ENCODE data around the gene KRTAP10-4.
"Not testable (repeated sequence)": the region's sequence is repeated elsewhere in the genome, so short reads cannot be mapped to it uniquely, and the experiment has no call there.

Gene KRTAP10-4

GRCh38 chr21:44547656-44548331 is 25.7 kb upstream of the KRTAP10-4 start:
- peaks cover 6 to 9% of the 10 kb centered on the region in 2 donors for H3K4me1 Mint-ChIP-seq
- H3K36me3 Mint-ChIP-seq, result peaks cover 12 to 14% of the 10 kb centered on the region in 2 donors
- ATAC-seq (replicated peaks) (no peak), DNase-seq (no peak)
- H3K4me3 Mint-ChIP-seq, result peak overlapping the region in 1 of 2 donors; percentile 23
- H3K27ac Mint-ChIP-seq, result no peak overlapping the region
- peaks cover 51% of the 10 kb centered on the region in 2 donors for H3K27me3 Mint-ChIP-seq
- peaks cover 13 to 22% of the 10 kb centered on the region in 2 donors for H3K9me3 Mint-ChIP-seq

GRCh38 chr21:44548381-44548780 is 25.1 kb upstream of the KRTAP10-4 start:
- peaks cover 55 to 56% of the 10 kb centered on the region in 2 donors for H3K27me3 Mint-ChIP-seq
- peaks cover 12 to 14% of the 10 kb centered on the region in 2 donors for H3K36me3 Mint-ChIP-seq
- ATAC-seq (replicated peaks) (no peak), DNase-seq (no peak)
- peaks cover 6 to 9% of the 10 kb centered on the region in 2 donors for H3K4me1 Mint-ChIP-seq
- no peak overlapping the region for H3K4me3 Mint-ChIP-seq
- H3K9me3 Mint-ChIP-seq, result peaks cover 13 to 22% of the 10 kb centered on the region in 2 donors
- H3K27ac Mint-ChIP-seq, result no peak overlapping the region

GRCh38 chr21:44548922-44549321 is 24.6 kb upstream of the KRTAP10-4 start:
- H3K9me3 Mint-ChIP-seq, result peaks cover 14 to 22% of the 10 kb centered on the region in 2 donors
- peaks cover 57 to 59% of the 10 kb centered on the region in 2 donors for H3K27me3 Mint-ChIP-seq
- H3K27ac Mint-ChIP-seq, result no peak overlapping the region
- H3K4me3 Mint-ChIP-seq, result no peak overlapping the region
- no peak for ATAC-seq (replicated peaks)
- peaks cover 6 to 9% of the 10 kb centered on the region in 2 donors for H3K4me1 Mint-ChIP-seq
- no peak for DNase-seq
- H3K36me3 Mint-ChIP-seq, result peaks cover 12 to 14% of the 10 kb centered on the region in 2 donors

GRCh38 chr21:44549525-44550211 is 23.9 kb upstream of the KRTAP10-4 start:
- H3K36me3 Mint-ChIP-seq, result peaks cover 12 to 14% of the 10 kb centered on the region in 2 donors
- peaks cover 6 to 9% of the 10 kb centered on the region in 2 donors for H3K4me1 Mint-ChIP-seq
- peaks cover 15 to 22% of the 10 kb centered on the region in 2 donors for H3K9me3 Mint-ChIP-seq
- no peak for DNase-seq
- no peak for ATAC-seq (replicated peaks)
- H3K27me3 Mint-ChIP-seq, result peaks cover 57 to 66% of the 10 kb centered on the region in 2 donors
- H3K4me3 Mint-ChIP-seq, result no peak overlapping the region
- H3K27ac Mint-ChIP-seq, result no peak overlapping the region

- Mint-ChIP-seq H3K9me3 (peaks cover 15 to 22% of the 10 kb centered on the region in 2 donors), H3K27me3 (peaks cover 57 to 69% of the 10 kb centered on the region in 2 donors), H3K36me3 (peaks cover 12 to 14% of the 10 kb centered on the region in 2 donors)
- not testable (repeated sequence) for H3K27ac Mint-ChIP-seq; H3K4me3 Mint-ChIP-seq; H3K4me1 Mint-ChIP-seq; ATAC-seq (replicated peaks); DNase-seq
Observed at GRCh38 chr21:44550285-44550684, 23.2 kb upstream of the KRTAP10-4 start.

- Mint-ChIP-seq H3K36me3 (peaks cover 12 to 14% of the 10 kb centered on the region in 2 donors), H3K9me3 (peaks cover 15 to 17% of the 10 kb centered on the region in 2 donors), H3K4me3 (no peak overlapping the region), H3K27me3 (peaks cover 57 to 72% of the 10 kb centered on the region in 2 donors), H3K27ac (no peak overlapping the region), H3K4me1 (peaks cover 6 to 9% of the 10 kb centered on the region in 2 donors)
- ATAC-seq (replicated peaks) (no peak), DNase-seq (no peak)
Observed at GRCh38 chr21:44550807-44551206, 22.7 kb upstream of the KRTAP10-4 start.

- H3K4me3 Mint-ChIP-seq, result no peak within 1 kb of the TSS
- peaks cover 6 to 9% of the 10 kb centered on the region in 2 donors for H3K4me1 Mint-ChIP-seq
- DNase-seq, result no peak
- no peak within 1 kb of the TSS for H3K27ac Mint-ChIP-seq
- H3K9me3 Mint-ChIP-seq, result peaks cover 14 to 15% of the 10 kb centered on the region in 2 donors
- H3K36me3 Mint-ChIP-seq, result peaks cover 12 to 14% of the 10 kb centered on the region in 2 donors
- peaks cover 57 to 76% of the 10 kb centered on the region in 2 donors for H3K27me3 Mint-ChIP-seq
- ATAC-seq (replicated peaks), result no peak
Observed at GRCh38 chr21:44551340-44551961, 22.1 kb upstream of the KRTAP10-4 start, which contains the start of gene KRTAP10-2. Gene KRTAP10-2 (minus strand): TSS chr21:44551505. CDS start chr21:44551458, 47 bp downstream.

- ATAC-seq (replicated peaks), result no peak
- Mint-ChIP-seq H3K4me3 (no peak overlapping the region), H3K27ac (no peak overlapping the region)
Observed at GRCh38 chr21:44552136-44552535, 21.4 kb upstream of the KRTAP10-4 start.

GRCh38 chr21:44552681-44553080 is 20.8 kb upstream of the KRTAP10-4 start:
- ATAC-seq (replicated peaks) (no peak), DNase-seq (no peak)
- peaks cover 4 to 10% of the 10 kb centered on the region in 2 donors for H3K4me1 Mint-ChIP-seq
- H3K27me3 Mint-ChIP-seq, result peaks cover 58 to 75% of the 10 kb centered on the region in 2 donors
- no peak overlapping the region for H3K4me3 Mint-ChIP-seq
- H3K36me3 Mint-ChIP-seq, result peaks cover under 1 to 2% of the 10 kb centered on the region in 2 donors
- H3K9me3 Mint-ChIP-seq, result peaks cover 2 to 6% of the 10 kb centered on the region in 2 donors
- H3K27ac Mint-ChIP-seq, result no peak overlapping the region

More at GRCh38 chr21:44552136-44552535, 21.4 kb upstream of the KRTAP10-4 start:
- peaks cover 6 to 11% of the 10 kb centered on the region in 2 donors for H3K4me1 Mint-ChIP-seq
- peaks cover 60 to 76% of the 10 kb centered on the region in 2 donors for H3K27me3 Mint-ChIP-seq
- peaks cover 6 to 7% of the 10 kb centered on the region in 2 donors for H3K36me3 Mint-ChIP-seq
- peaks cover 7 to 9% of the 10 kb centered on the region in 2 donors for H3K9me3 Mint-ChIP-seq
- DNase-seq, result no peak

GRCh38 chr21:44555200-44555875 is 18.2 kb upstream of the KRTAP10-4 start:
- Mint-ChIP-seq H3K27me3 (peaks cover 38 to 66% of the 10 kb centered on the region in 2 donors), H3K4me1 (peaks cover 4 to 6% of the 10 kb centered on the region in 2 donors), H3K36me3 (no peaks in the 10 kb centered on the region), H3K4me3 (no peak overlapping the region), H3K9me3 (peaks cover 0 to 5% of the 10 kb centered on the region in 2 donors), H3K27ac (no peak overlapping the region)
- DNase-seq, result no peak
- no peak for ATAC-seq (replicated peaks)

GRCh38 chr21:44556879-44557278 is 16.6 kb upstream of the KRTAP10-4 start:
- DNase-seq, result peak; percentile 42
- Mint-ChIP-seq H3K4me1 (peaks cover 3 to 4% of the 10 kb centered on the region in 2 donors), H3K36me3 (peaks cover 2 to 3% of the 10 kb centered on the region in 2 donors), H3K9me3 (peaks cover 0 to 10% of the 10 kb centered on the region in 2 donors), H3K27me3 (peaks cover 22 to 51% of the 10 kb centered on the region in 2 donors), H3K27ac (no peak overlapping the region), H3K4me3 (peak overlapping the region in 1 of 2 donors; percentile 26)
- ATAC-seq (replicated peaks), result peak; percentile 81 to 96

- Mint-ChIP-seq H3K27ac (no peak overlapping the region), H3K9me3 (peaks cover 0 to 15% of the 10 kb centered on the region in 2 donors), H3K36me3 (peaks cover 3 to 5% of the 10 kb centered on the region in 2 donors), H3K4me3 (no peak overlapping the region), H3K27me3 (peaks cover 17 to 45% of the 10 kb centered on the region in 2 donors), H3K4me1 (peaks cover 3 to 4% of the 10 kb centered on the region in 2 donors)
- DNase-seq, result no peak
- ATAC-seq (replicated peaks), result peak in 1 of 2 donors; percentile 6
Observed at GRCh38 chr21:44557491-44558328, 15.8 kb upstream of the KRTAP10-4 start.

GRCh38 chr21:44558329-44558675 is 15.2 kb upstream of the KRTAP10-4 start:
- Mint-ChIP-seq H3K9me3 (peaks cover 0 to 17% of the 10 kb centered on the region in 2 donors), H3K27me3 (peaks cover 12 to 39% of the 10 kb centered on the region in 2 donors)
- H3K4me1 Mint-ChIP-seq; H3K4me3 Mint-ChIP-seq; H3K36me3 Mint-ChIP-seq; ATAC-seq (replicated peaks); DNase-seq; H3K27ac Mint-ChIP-seq: not testable (repeated sequence)

Measured in stimulated activated naive B cell treated with anti-CD40 and anti-IgM and Interleukin-4, amounts not matched to agents 10 μg/mL and 1 μg/mL and 100 μg/mL, for 72 hours (primary cell).